Measurements from ENCODE around the gene MEGF11. TPM values are rescaled to one million over a fixed set of nuclear protein-coding genes. Genes with fewer than 3 reads are reported as not detected.
A peak's percentile ranks its signal among the peaks of the same experiment; 100 is the strongest.
"Not testable (repeated sequence)": the region's sequence is repeated elsewhere in the genome, so short reads cannot be mapped to it uniquely, and the experiment has no call there.

The MEGF11 gene
- total RNA-seq, 1 donor from 2014 or later: not detected

DNA sequence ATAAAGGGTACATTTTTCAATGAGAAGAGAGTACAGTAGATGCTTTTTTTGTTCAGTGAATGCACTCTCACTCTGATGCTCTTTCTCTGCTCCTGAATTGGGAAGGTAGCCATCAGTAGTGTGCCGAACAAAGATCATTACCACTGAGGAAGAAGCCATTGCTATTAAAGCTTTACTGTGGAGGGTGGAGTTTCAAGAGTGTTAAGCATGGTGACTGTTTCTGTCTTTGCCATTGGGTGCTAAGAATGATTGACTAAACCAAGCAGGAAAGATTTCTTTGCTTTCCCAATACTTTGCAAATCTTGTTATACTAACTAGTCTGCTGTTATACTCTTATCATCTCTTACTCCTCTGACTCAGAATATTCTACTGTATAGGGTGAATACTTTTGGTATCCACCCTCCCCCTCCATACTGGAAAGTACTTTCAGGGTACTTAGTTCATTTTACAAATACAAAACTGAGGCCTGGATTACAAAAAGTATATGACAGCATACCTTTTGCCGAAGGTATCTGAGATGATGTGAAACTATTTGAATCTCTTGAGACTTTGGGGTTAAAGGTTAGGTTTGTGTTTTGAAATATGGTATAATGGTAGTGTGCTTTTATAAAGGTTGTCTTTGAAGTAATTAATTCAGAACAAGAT is 382.5 kb downstream of the MEGF11 start:
- H3K27ac Mint-ChIP-seq (ENCODE audit: unreplicated experiment): peak overlapping the region; percentile 99
- peaks cover 2% of the 10 kb centered on the region for H3K36me3 Mint-ChIP-seq (ENCODE audit: low read depth)
- TF ChIP-seq, protein P1, sequence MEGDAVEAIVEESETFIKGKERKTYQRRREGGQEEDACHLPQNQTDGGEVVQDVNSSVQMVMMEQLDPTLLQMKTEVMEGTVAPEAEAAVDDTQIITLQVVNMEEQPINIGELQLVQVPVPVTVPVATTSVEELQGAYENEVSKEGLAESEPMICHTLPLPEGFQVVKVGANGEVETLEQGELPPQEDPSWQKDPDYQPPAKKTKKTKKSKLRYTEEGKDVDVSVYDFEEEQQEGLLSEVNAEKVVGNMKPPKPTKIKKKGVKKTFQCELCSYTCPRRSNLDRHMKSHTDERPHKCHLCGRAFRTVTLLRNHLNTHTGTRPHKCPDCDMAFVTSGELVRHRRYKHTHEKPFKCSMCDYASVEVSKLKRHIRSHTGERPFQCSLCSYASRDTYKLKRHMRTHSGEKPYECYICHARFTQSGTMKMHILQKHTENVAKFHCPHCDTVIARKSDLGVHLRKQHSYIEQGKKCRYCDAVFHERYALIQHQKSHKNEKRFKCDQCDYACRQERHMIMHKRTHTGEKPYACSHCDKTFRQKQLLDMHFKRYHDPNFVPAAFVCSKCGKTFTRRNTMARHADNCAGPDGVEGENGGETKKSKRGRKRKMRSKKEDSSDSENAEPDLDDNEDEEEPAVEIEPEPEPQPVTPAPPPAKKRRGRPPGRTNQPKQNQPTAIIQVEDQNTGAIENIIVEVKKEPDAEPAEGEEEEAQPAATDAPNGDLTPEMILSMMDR (IDR thresholded peaks at IDR 0.05): no peak
- no peaks in the 10 kb centered on the region for H3K27me3 Mint-ChIP-seq (ENCODE audit: low read depth)
- peak overlapping the region; percentile 100 for H3K4me3 Mint-ChIP-seq (ENCODE audit: unreplicated experiment)
- no peak for DNase-seq (ENCODE audit: low spot score)
- H3K9me3 Mint-ChIP-seq (ENCODE audit: low read depth): no peaks in the 10 kb centered on the region
- peaks cover 28% of the 10 kb centered on the region for H3K4me1 Mint-ChIP-seq (ENCODE audit: low read depth)

DNA sequence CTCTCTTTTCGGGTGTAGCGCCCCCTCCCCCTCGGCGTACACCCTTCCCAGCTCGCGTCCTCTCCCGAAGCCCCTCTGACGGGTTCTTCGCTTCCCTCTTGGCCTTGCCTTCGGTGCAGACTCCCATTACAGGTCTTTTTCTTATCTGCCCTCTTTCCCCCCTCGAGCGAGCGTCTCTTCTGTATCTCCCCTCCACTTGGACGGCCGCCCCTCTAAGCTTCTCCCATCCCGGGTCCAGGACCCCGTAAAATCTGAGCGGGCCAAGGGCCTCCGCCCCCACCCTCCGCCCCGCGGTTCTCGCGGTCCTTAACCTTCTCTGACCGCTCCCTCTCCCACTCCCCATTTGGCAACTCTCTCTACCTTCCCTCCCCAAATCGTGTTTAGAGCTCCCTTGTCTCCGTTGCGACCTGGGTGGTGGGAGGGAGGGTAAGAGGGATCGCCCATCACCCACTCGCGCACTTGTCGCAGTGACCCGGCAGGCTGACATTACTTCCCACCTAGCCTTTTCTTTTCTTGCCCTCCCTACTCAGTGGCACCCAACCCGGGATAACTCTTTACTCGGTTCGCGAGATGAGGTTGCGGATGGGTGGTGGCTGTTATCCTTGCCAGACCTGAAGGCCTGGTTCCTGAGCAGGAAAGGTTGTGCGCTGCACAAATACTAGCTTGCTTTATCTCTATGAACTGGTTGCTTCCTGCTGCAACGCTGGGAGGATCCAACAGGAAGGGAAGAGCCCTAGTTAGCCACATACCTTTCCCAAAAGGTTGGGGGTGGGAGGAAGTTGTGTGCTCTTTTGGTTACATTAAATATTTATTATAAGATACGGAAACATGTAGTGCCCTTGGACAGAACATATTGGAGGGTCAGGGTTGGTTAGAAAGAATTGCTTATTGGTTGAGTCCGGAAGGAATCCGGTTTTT is 383.3 kb downstream of the MEGF11 start:
- DNase-seq (ENCODE audit: low spot score): no peak
- TF ChIP-seq, protein P1 (IDR thresholded peaks at IDR 0.05): no peak
- peaks cover 22% of the 10 kb centered on the region for H3K4me1 Mint-ChIP-seq (ENCODE audit: low read depth)
- H3K4me3 Mint-ChIP-seq (ENCODE audit: unreplicated experiment): peak overlapping the region; percentile 100
- H3K27ac Mint-ChIP-seq (ENCODE audit: unreplicated experiment): peak overlapping the region; percentile 99
- no peaks in the 10 kb centered on the region for H3K9me3 Mint-ChIP-seq (ENCODE audit: low read depth)
- no peaks in the 10 kb centered on the region for H3K27me3 Mint-ChIP-seq (ENCODE audit: low read depth)
- H3K36me3 Mint-ChIP-seq (ENCODE audit: low read depth): peaks cover 2% of the 10 kb centered on the region

DNA sequence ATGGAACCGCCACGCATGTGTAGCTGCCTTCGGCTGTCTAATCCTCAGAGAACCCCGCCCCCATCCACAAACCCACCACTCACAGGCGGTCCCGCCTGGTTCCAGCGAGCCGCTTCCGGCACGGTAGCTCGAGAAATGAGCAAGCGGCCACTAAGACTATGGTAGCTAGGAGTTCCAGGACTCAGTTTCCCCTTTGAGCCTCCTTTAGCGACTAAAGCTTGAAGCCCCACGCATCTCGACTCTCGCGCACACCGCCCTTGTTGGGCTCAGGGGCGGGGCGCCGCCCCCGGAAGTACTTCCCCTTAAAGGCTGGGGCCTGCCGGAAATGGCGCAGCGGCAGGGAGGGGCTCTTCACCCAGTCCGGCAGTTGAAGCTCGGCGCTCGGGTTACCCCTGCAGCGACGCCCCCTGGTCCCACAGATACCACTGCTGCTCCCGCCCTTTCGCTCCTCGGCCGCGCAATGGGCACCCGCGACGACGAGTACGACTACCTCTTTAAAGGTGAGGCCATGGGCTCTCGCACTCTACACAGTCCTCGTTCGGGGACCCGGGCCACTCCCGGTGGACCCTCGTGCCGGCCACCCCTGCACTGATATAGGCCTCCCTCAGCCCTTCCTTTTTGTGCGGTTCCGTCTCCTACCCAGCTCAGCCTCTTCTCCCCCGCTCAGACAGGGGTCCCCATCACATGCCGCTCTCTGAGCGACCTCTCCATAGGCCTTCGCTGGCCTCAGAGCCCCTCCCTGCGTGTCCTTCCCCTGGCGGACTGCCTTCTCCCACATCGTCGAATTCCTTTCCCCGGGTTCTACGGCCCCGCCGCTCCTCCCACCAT is 384.2 kb downstream of the MEGF11 start, which contains the start of gene RAB11A:
RAB11A (plus strand) TSS at position 366 of the 828 bp plus-strand sequence; CDS start at position 461, 95 bp downstream.
- Mint-ChIP-seq H3K9me3 (ENCODE audit: low read depth) (no peaks in the 10 kb centered on the region), H3K27me3 (ENCODE audit: low read depth) (no peaks in the 10 kb centered on the region), H3K36me3 (ENCODE audit: low read depth) (no peaks in the 10 kb centered on the region), H3K4me3 (ENCODE audit: unreplicated experiment) (peak within 1 kb of the TSS; percentile 100), H3K27ac (ENCODE audit: unreplicated experiment) (peak within 1 kb of the TSS; percentile 99), H3K4me1 (ENCODE audit: low read depth) (peaks cover 22% of the 10 kb centered on the region)
- TF ChIP-seq, protein P1 (IDR thresholded peaks at IDR 0.05): peak; percentile 74
- DNase-seq (ENCODE audit: low spot score): peak; percentile 99

DNA sequence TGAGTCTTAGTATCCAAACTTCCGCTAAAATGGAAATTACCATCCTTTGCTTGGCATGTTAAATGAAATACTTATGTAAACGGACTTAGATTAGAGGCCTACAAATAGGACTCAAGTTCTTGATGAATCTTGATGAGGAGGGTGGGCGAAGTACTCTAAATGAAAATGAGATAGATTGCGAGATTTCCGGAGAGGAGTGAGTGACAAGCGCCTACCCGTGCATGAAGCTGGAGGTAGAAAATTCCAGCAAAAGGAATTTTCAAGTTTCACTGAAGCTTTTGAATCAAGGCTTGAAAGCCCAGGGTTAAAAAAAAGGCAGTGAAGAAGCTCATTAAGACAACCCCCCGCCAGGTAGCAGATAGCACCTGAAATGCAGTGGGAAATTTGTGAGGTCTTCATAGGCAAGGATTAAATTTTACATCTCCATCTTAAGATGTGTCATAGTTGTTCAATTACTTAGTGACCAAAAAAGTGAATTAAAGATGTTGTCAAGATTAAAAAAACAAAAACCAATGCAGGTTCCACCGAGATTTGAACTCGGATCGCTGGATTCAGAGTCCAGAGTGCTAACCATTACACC is 384.9 kb downstream of the MEGF11 start:
- Mint-ChIP-seq H3K9me3 (ENCODE audit: low read depth) (no peaks in the 10 kb centered on the region), H3K27ac (ENCODE audit: unreplicated experiment) (peak overlapping the region; percentile 99), H3K27me3 (ENCODE audit: low read depth) (no peaks in the 10 kb centered on the region), H3K4me1 (ENCODE audit: low read depth) (peaks cover 22% of the 10 kb centered on the region), H3K36me3 (ENCODE audit: low read depth) (no peaks in the 10 kb centered on the region), H3K4me3 (ENCODE audit: unreplicated experiment) (peak overlapping the region; percentile 100)
- TF ChIP-seq, protein P1 (IDR thresholded peaks at IDR 0.05): no peak
- no peak for DNase-seq (ENCODE audit: low spot score)

DNA sequence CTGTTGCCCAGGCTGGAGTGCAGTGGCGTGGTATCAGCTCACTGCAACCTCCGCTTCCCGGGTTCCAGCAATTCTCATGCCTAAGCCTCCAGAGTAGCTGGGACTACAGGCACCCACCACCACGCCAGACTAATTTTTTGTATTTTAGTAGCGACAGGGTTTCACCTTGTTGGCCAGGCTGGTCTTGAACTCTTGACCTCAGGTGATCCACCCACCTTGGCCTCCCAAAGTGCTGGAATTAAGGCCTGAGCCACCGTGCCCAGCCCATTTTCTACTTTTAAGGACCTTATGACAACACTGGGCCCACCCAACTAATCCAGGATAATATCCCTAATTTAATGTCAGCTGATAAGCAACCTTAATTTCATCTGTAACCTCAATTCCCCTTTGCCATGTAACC is 385.6 kb downstream of the MEGF11 start:
- H3K4me3 Mint-ChIP-seq (ENCODE audit: unreplicated experiment); H3K9me3 Mint-ChIP-seq (ENCODE audit: low read depth); DNase-seq (ENCODE audit: low spot score); H3K27ac Mint-ChIP-seq (ENCODE audit: unreplicated experiment); H3K27me3 Mint-ChIP-seq (ENCODE audit: low read depth); H3K36me3 Mint-ChIP-seq (ENCODE audit: low read depth): not testable (repeated sequence)
- peaks cover 18% of the 10 kb centered on the region for H3K4me1 Mint-ChIP-seq (ENCODE audit: low read depth)
